Karpas-422 (cell line): ENCODE data around the gene COMP. TPM values are rescaled to one million over a fixed set of nuclear protein-coding genes. Genes with fewer than 3 reads are reported as not detected.

Source experiments
- DNase-seq: peaks from one replicate; pipeline ENCODE4 v3.0.0-alpha.2; 2015
- H2AFZ ChIP-seq: fragments of 200-600 bp; sonication (generic); 2 replicates; pipeline ENCODE4 v1.6.1; 2014; ENCODE audit warnings: antibody characterized with exemption, low read length, mixed read lengths
- H3K27ac ChIP-seq: fragments of 200-600 bp; sonication (generic); 2 replicates; pipeline ENCODE4 v1.5.1; 2014; ENCODE audit warnings: mild to moderate bottlenecking, low read length, moderate library complexity
- H3K27me3 ChIP-seq: fragments of 200-600 bp; sonication (generic); 2 replicates; pipeline ENCODE4 v1.6.1; 2014; ENCODE audit warnings: low read length, mixed read lengths
- H3K36me3 ChIP-seq: fragments of 200-600 bp; sonication (generic); 2 replicates; pipeline ENCODE4 v1.6.1; 2014; ENCODE audit warnings: low read length, mixed read lengths; ENCODE audit not compliant: insufficient read depth
- H3K4me1 ChIP-seq: fragments of 200-600 bp; sonication (generic); 2 replicates; pipeline ENCODE4 v1.6.1; 2014; ENCODE audit warnings: mild to moderate bottlenecking, low read length, mixed read lengths
- H3K4me2 ChIP-seq: fragments of 200-600 bp; sonication (generic); 2 replicates; pipeline ENCODE4 v1.6.1; 2014; ENCODE audit warnings: low read length, low read depth, mild to moderate bottlenecking; ENCODE audit not compliant: poor library complexity, severe bottlenecking
- H3K4me3 ChIP-seq: fragments of 200-600 bp; sonication (generic); 2 replicates; pipeline ENCODE4 v1.5.1; 2014; ENCODE audit warnings: mild to moderate bottlenecking, antibody characterized with exemption, low read length, mixed read lengths
- H3K79me2 ChIP-seq: fragments of 200-600 bp; sonication (generic); 2 replicates; pipeline ENCODE4 v1.6.1; 2014; ENCODE audit warnings: mild to moderate bottlenecking, low read length, mixed read lengths
- H3K9ac ChIP-seq: fragments of 200-600 bp; sonication (generic); 2 replicates; pipeline ENCODE4 v1.6.0; 2014; ENCODE audit warnings: low read length
- H3K9me2 ChIP-seq: fragments of 200-600 bp; sonication (generic), shearing (Covaris generic); replicated peaks from 2 replicates; pipeline ENCODE4 v1.6.0; 2014; ENCODE audit warnings: mild to moderate bottlenecking, low read length, moderate library complexity; ENCODE audit not compliant: insufficient read depth
- H3K9me3 ChIP-seq: fragments of 300-700, 200-600 bp; sonication (generic); 2 replicates; pipeline ENCODE4 v1.6.1; 2014; ENCODE audit warnings: low read length, mixed read lengths
- H4K20me1 ChIP-seq: fragments of 200-600 bp; sonication (generic); 2 replicates; pipeline ENCODE4 v1.6.1; 2014; ENCODE audit warnings: mild to moderate bottlenecking, antibody characterized with exemption, low read length, low read depth; ENCODE audit not compliant: insufficient read depth
- total RNA-seq: library from RNA; depleted of rRNA; stranded (reverse); fragments of >200 nt; shearing (Covaris generic); gene quantifications from 2 replicates; pipeline ENCODE4 v1.2.3, GENCODE V29; 2014; ENCODE audit warnings: low replicate concordance

Gene COMP
- total RNA-seq, 1 experiment from 2014 or later, result not detected

GRCh38 chr19:18772620-18773587, 18.2 kb downstream of the COMP start:
- Histone ChIP-seq H3K4me1 (no peaks in the 10 kb centered on the region), H3K36me3 (no peaks in the 10 kb centered on the region), H2AFZ (no peak overlapping the region), H3K4me2 (no peak overlapping the region), H3K79me2 (no peaks in the 10 kb centered on the region), H3K9ac (no peak overlapping the region), H4K20me1 (peaks cover 12% of the 10 kb centered on the region; the same call in 1 of the 2 replicates), H3K27ac (no peak overlapping the region), H3K4me3 (no peak overlapping the region), H3K9me3 (no peaks in the 10 kb centered on the region), H3K27me3 (no peaks in the 10 kb centered on the region), H3K9me2 (no peaks in the 10 kb centered on the region)
- DNase-seq, result no peak

GRCh38 chr19:18771328-18772242, 19.5 kb downstream of the COMP start:
- no peaks in the 10 kb centered on the region for H3K27me3 ChIP-seq
- H3K79me2 ChIP-seq, result no peaks in the 10 kb centered on the region
- H3K27ac ChIP-seq, result no peak overlapping the region
- no peaks in the 10 kb centered on the region for H3K9me2 ChIP-seq
- DNase-seq, result peak; percentile 72
- peaks cover 12% of the 10 kb centered on the region; the same call in 1 of the 2 replicates for H4K20me1 ChIP-seq
- H3K9me3 ChIP-seq, result no peaks in the 10 kb centered on the region
- H2AFZ ChIP-seq, result no peak overlapping the region
- no peak overlapping the region for H3K4me2 ChIP-seq
- no peak overlapping the region for H3K4me3 ChIP-seq
- no peaks in the 10 kb centered on the region for H3K36me3 ChIP-seq
- no peak overlapping the region for H3K9ac ChIP-seq
- no peaks in the 10 kb centered on the region for H3K4me1 ChIP-seq

- no peaks in the 10 kb centered on the region for H3K27me3 ChIP-seq
- no peaks in the 10 kb centered on the region for H3K4me1 ChIP-seq
- no peak overlapping the region for H3K27ac ChIP-seq
- H3K9me3 ChIP-seq, result no peaks in the 10 kb centered on the region
- H3K36me3 ChIP-seq, result no peaks in the 10 kb centered on the region
- no peaks in the 10 kb centered on the region for H3K79me2 ChIP-seq
- H3K9me2 ChIP-seq, result no peaks in the 10 kb centered on the region
- H3K9ac ChIP-seq, result no peak overlapping the region
- H3K4me2 ChIP-seq, result no peak overlapping the region
- no peak overlapping the region for H2AFZ ChIP-seq
- no peak overlapping the region for H3K4me3 ChIP-seq
- peaks cover 12% of the 10 kb centered on the region; the same call in 1 of the 2 replicates for H4K20me1 ChIP-seq
- no peak for DNase-seq
Observed at GRCh38 chr19:18770663-18771327, 20.3 kb downstream of the COMP start.

- no peak for DNase-seq
- H4K20me1 ChIP-seq, result peaks cover 12% of the 10 kb centered on the region; the same call in 1 of the 2 replicates
Observed at GRCh38 chr19:18769989-18770528, 21.0 kb downstream of the COMP start.

GRCh38 chr19:18768997-18769891, 21.9 kb downstream of the COMP start:
- no peak overlapping the region for H3K4me3 ChIP-seq
- H3K9me3 ChIP-seq, result no peaks in the 10 kb centered on the region
- no peaks in the 10 kb centered on the region for H3K9me2 ChIP-seq
- H3K9ac ChIP-seq, result no peak overlapping the region
- no peaks in the 10 kb centered on the region for H3K27me3 ChIP-seq
- H3K79me2 ChIP-seq, result no peaks in the 10 kb centered on the region
- no peak for DNase-seq
- H2AFZ ChIP-seq, result no peak overlapping the region
- H3K4me2 ChIP-seq, result no peak overlapping the region
- H3K4me1 ChIP-seq, result no peaks in the 10 kb centered on the region
- no peaks in the 10 kb centered on the region for H3K36me3 ChIP-seq
- peaks cover 12% of the 10 kb centered on the region; the same call in 1 of the 2 replicates for H4K20me1 ChIP-seq
- no peak overlapping the region for H3K27ac ChIP-seq

More at GRCh38 chr19:18769989-18770528, 21.0 kb downstream of the COMP start:
- H3K9me3 ChIP-seq, result no peaks in the 10 kb centered on the region
- no peak overlapping the region for H3K9ac ChIP-seq
- no peaks in the 10 kb centered on the region for H3K79me2 ChIP-seq
- no peaks in the 10 kb centered on the region for H3K27me3 ChIP-seq
- H2AFZ ChIP-seq, result no peak overlapping the region
- no peak overlapping the region for H3K27ac ChIP-seq
- no peaks in the 10 kb centered on the region for H3K36me3 ChIP-seq
- no peak overlapping the region for H3K4me2 ChIP-seq
- no peak overlapping the region for H3K4me3 ChIP-seq
- no peaks in the 10 kb centered on the region for H3K9me2 ChIP-seq
- H3K4me1 ChIP-seq, result no peaks in the 10 kb centered on the region

- DNase-seq, result no peak
- H3K9me2 ChIP-seq, result no peaks in the 10 kb centered on the region
- H2AFZ ChIP-seq, result no peak overlapping the region
- no peaks in the 10 kb centered on the region for H3K27me3 ChIP-seq
- H3K79me2 ChIP-seq, result no peaks in the 10 kb centered on the region
- H3K4me1 ChIP-seq, result no peaks in the 10 kb centered on the region
- no peaks in the 10 kb centered on the region for H3K9me3 ChIP-seq
- no peak overlapping the region for H3K4me3 ChIP-seq
- no peaks in the 10 kb centered on the region for H3K36me3 ChIP-seq
- H3K9ac ChIP-seq, result no peak overlapping the region
- H4K20me1 ChIP-seq, result peaks cover 12% of the 10 kb centered on the region; the same call in 1 of the 2 replicates
- H3K4me2 ChIP-seq, result no peak overlapping the region
- H3K27ac ChIP-seq, result no peak overlapping the region
Observed at GRCh38 chr19:18768046-18768771, 22.9 kb downstream of the COMP start.
